GM19324 (cell line): ENCODE data around the gene ERCC1.
A peak's percentile ranks its signal among the peaks of the same experiment; 100 is the strongest.

Experiments used
- ATAC-seq: cut with Tn5 transposase; IDR thresholded peaks from one replicate; pipeline ENCODE4 v1.9.1; 2021; ENCODE audit warnings: mild to moderate bottlenecking, moderate library complexity; ENCODE audit not compliant: unreplicated experiment, low FRiP score

The ERCC1 gene

GRCh38 chr19:45423589-45424190, at the start of gene ERCC1:
Gene ERCC1, minus strand, starts transcription at chr19:45423917. Its CDS starts 543 bp downstream, at chr19:45423374.
- peak; percentile 69 for ATAC-seq

DNA sequence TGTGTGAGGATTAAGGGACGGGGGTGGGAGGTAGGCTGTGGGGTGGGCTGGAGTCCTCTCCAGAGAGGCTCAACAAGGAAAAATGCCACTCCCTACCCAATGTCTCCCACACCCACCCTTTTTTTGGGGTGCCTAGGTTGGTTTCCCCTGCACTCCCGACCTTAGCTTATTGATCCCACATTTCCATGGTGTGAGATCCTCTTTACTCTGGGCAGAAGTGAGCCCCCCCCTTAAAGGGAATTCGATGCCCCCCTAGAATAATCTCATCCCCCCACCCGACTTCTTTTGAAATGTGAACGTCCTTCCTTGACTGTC, 49.6 kb upstream of the ERCC1 start:
- no peak for ATAC-seq

DNA sequence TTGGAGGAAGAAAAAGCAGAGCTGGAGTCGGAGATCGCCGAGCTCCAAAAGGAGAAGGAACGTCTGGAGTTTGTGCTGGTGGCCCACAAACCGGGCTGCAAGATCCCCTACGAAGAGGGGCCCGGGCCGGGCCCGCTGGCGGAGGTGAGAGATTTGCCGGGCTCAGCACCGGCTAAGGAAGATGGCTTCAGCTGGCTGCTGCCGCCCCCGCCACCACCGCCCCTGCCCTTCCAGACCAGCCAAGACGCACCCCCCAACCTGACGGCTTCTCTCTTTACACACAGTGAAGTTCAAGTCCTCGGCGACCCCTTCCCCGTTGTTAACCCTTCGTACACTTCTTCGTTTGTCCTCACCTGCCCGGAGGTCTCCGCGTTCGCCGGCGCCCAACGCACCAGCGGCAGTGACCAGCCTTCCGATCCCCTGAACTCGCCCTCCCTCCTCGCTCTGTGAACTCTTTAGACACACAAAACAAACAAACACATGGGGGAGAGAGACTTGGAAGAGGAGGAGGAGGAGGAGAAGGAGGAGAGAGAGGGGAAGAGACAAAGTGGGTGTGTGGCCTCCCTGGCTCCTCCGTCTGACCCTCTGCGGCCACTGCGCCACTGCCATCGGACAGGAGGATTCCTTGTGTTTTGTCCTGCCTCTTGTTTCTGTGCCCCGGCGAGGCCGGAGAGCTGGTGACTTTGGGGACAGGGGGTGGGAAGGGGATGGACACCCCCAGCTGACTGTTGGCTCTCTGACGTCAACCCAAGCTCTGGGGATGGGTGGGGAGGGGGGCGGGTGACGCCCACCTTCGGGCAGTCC, 49.0 kb upstream of the ERCC1 start:
- ATAC-seq, result no peak

- no peak for ATAC-seq
Observed at GRCh38 chr19:45471931-45472562, 48.3 kb upstream of the ERCC1 start.

- ATAC-seq, result no peak
Observed at GRCh38 chr19:45471111-45471930, 47.6 kb upstream of the ERCC1 start.

DNA sequence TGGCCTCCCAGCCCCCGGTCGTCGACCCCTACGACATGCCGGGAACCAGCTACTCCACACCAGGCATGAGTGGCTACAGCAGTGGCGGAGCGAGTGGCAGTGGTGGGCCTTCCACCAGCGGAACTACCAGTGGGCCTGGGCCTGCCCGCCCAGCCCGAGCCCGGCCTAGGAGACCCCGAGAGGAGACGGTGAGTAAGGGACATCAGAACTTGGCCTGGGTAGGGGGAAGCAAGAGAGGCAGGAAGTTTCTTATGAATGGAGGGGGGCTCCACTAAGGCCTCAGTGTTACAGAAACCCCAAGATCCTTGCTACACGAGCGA, 47.0 kb upstream of the ERCC1 start:
- no peak for ATAC-seq

GRCh38 chr19:45469945-45470761, 46.4 kb upstream of the ERCC1 start:
- no peak for ATAC-seq

DNA sequence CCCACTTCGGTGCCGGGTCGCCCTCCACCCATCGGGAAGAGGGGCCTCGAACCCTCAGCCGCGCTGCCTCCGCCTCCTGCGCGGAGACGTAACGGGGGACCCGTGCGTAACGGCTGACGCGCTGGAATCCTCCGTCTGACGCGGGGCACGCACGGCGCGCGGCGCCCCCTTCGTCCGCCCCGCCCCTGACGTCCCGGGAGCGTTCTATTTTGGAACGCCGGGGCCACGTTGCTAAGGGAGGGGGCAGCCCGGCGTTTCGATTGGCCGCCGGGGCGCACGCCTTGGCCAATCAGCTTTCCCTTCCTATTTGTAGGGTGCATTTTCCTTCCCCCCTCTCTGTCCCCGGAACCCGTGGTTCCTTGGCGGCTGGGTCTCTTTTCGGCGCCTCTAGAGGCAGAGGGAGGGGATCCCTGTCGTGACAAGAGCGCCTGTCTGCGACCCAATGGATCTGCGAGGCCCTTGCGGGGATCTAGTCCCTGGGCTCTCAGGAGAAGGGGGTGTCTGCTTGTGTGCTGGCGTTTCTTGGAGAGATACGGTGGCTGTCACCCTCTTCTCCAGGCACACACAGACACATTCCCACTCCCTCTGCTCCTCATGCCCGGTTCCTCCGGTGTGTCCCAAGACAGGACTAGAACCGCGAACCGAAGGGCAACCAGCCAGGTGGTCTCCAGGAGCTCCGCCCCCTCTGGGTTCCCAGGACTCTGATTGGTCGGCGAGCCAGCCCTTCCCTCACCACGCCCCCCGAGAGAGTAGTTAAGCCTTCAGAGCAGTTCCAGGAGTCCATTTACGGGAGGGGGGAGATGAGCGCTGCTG, 45.6 kb upstream of the ERCC1 start:
- peak; percentile 62 for ATAC-seq

- no peak for ATAC-seq
Observed at GRCh38 chr19:45468803-45469131, 45.0 kb upstream of the ERCC1 start.

DNA sequence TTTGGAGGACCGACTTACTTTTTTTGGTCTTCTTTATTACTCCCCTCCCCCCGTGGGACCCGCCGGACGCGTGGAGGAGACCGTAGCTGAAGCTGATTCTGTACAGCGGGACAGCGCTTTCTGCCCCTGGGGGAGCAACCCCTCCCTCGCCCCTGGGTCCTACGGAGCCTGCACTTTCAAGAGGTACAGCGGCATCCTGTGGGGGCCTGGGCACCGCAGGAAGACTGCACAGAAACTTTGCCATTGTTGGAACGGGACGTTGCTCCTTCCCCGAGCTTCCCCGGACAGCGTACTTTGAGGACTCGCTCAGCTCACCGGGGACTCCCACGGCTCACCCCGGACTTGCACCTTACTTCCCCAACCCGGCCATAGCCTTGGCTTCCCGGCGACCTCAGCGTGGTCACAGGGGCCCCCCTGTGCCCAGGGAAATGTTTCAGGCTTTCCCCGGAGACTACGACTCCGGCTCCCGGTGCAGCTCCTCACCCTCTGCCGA, 44.5 kb upstream of the ERCC1 start:
- ATAC-seq, result peak; percentile 7

GRCh38 chr19:45467456-45468158, 43.9 kb upstream of the ERCC1 start, which contains the start of gene FOSB:
Gene FOSB, plus strand, starts transcription at chr19:45467996. Its CDS starts 591 bp downstream, at chr19:45468587.
- peak; percentile 44 for ATAC-seq

DNA sequence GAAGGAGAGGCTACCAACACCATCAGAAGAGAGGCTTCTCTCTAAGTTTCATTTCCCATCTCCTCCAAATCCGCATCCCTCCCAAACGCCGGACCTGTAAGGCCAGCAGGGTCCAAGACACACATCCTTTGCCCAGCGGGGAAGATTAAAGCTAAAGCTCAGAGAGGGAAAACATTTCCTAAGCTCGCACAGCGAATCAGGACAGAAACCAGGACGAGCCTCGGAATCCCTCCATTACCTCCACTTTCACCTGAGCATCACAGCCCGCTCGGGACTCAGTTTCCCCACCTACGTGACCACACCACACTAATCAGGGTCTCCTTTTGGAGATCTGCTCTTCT, 43.4 kb upstream of the ERCC1 start:
- no peak for ATAC-seq

DNA sequence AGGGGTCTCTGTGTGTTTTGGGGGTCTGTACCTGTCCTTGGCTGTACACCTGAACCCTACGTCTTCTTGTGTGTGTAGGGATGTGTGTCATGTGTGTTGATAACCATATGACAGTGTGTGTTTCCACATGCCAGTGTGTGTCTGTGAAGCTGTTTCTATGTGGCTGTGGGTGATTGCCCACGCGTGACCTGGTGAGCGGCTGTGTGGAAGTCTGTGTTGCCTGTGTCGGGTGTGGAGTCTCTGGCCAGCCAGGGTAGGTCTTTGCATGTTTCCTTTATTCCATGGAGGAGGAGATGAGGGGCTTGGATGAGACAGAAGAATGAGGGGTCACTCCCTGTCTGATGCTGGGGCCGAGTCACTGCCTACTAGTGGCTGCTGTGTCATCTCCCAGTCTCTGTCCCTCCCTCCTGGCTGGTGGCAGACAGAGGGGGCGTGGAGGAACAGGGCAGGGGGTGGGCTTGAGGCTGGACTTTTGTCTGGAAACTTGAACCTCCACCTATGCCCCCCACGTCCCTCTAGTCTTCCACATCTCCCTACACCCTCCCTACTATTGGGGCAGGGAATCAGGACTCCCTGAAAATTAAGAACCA, 41.2 kb upstream of the ERCC1 start:
- ATAC-seq, result no peak

GRCh38 chr19:45464274-45464673, 40.6 kb upstream of the ERCC1 start:
- no peak for ATAC-seq

- no peak for ATAC-seq
Observed at GRCh38 chr19:45463241-45463640, 39.5 kb upstream of the ERCC1 start.

- ATAC-seq, result no peak
Observed at GRCh38 chr19:45462174-45462573, 38.5 kb upstream of the ERCC1 start.

DNA sequence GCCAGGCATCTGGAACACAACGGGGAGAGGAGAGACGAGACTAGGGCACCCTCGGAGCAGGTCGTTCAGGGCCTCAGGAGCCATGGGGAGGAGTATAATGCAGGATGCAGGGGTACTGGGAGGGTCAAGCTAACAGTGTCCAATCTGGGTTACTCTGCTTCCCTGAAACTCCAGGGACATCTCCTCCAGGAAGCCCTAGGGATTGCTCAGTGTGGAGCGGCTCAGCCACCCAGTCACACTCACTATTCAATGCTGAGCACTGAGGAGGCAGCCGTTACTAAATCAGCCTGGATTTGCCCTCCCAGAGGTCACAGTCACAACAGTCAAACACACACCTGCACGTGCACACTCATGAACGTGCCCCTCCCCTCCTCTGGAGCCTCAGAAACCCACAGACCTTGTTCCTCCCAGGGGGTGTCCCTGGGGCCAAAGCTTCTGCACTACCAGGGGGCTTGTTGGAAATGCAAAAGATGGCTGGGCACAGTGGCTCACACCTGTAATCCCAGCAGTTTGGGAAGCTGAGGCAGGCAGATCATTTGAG, 37.2 kb upstream of the ERCC1 start:
- ATAC-seq, result no peak

- ATAC-seq, result no peak
Observed at GRCh38 chr19:45457776-45458175, 34.1 kb upstream of the ERCC1 start.
